NCI-H345 (cell line): ENCODE results near the gene ALKBH7.

Source experiments
- DNase-seq: peaks from one replicate; lab custom pipeline; 2025; lab: John Stamatoyannopoulos, UW

ALKBH7 gene

GRCh38 chr19:6373096-6373812 lies 660 bp downstream of the ALKBH7 start:
- peak; percentile 98 for DNase-seq

GRCh38 chr19:6373813-6374108 lies 1.2 kb downstream of the ALKBH7 start:
- no peak for DNase-seq

- no peak for DNase-seq
Observed at GRCh38 chr19:6374161-6374709, 1.6 kb downstream of the ALKBH7 start.

- DNase-seq: no peak
Observed at GRCh38 chr19:6374711-6375410, 2.3 kb downstream of the ALKBH7 start.

GRCh38 chr19:6375411-6376010 lies 2.9 kb downstream of the ALKBH7 start, which contains the start of gene PSPN:
TSS of gene PSPN (minus strand) at chr19:6375933. CDS start at chr19:6375849, 84 bp downstream.
- no peak for DNase-seq

GRCh38 chr19:6376512-6377190 lies 4.1 kb downstream of the ALKBH7 start:
- no peak for DNase-seq

- no peak for DNase-seq
Observed at GRCh38 chr19:6378041-6378440, 5.4 kb downstream of the ALKBH7 start.

- no peak for DNase-seq
Observed at GRCh38 chr19:6378486-6378885, 5.9 kb downstream of the ALKBH7 start.

GRCh38 chr19:6379744-6380143 lies 7.2 kb downstream of the ALKBH7 start:
- no peak for DNase-seq

- DNase-seq: no peak
Observed at GRCh38 chr19:6381030-6381750, 8.6 kb downstream of the ALKBH7 start.

GRCh38 chr19:6383188-6383587 lies 10.6 kb downstream of the ALKBH7 start:
- no peak for DNase-seq

GRCh38 chr19:6384381-6384780 lies 11.8 kb downstream of the ALKBH7 start:
- no peak for DNase-seq

- no peak for DNase-seq
Observed at GRCh38 chr19:6387372-6387771, 14.8 kb downstream of the ALKBH7 start.

- DNase-seq: no peak
Observed at GRCh38 chr19:6392221-6393073, 19.9 kb downstream of the ALKBH7 start.

- peak; percentile 94 for DNase-seq
Observed at GRCh38 chr19:6393074-6393982, 20.7 kb downstream of the ALKBH7 start, which contains the start of gene GTF2F1. TSS of gene GTF2F1 (minus strand) at chr19:6393164. CDS start at chr19:6392995, 169 bp downstream.

GRCh38 chr19:6393983-6394412 lies 21.4 kb downstream of the ALKBH7 start:
- DNase-seq: no peak

- no peak for DNase-seq
Observed at GRCh38 chr19:6394831-6395230, 22.2 kb downstream of the ALKBH7 start.

- no peak for DNase-seq
Observed at GRCh38 chr19:6396305-6396704, 23.7 kb downstream of the ALKBH7 start.
